Fibroblast of villous mesenchyme (primary cell): ENCODE data around the gene MACROD2. TPM values are rescaled to one million over a fixed set of nuclear protein-coding genes. Genes with fewer than 3 reads are reported as not detected.

Experiments used
- DNase-seq: peaks from one replicate; pipeline ENCODE4 v3.0.0-alpha.2; 2010; ENCODE audit warnings: low read depth
- H3K4me3 ChIP-seq: 2 replicates; pipeline ENCODE4 v1.5.1; 2011; ENCODE audit warnings: low read depth, mild to moderate bottlenecking, low read length
- CTCF ChIP-seq: IDR thresholded peaks from 2 replicates; pipeline ENCODE4 v1.5.1; 2012; ENCODE audit warnings: low read depth, mild to moderate bottlenecking, low read length; ENCODE audit not compliant: insufficient read depth
- total RNA-seq: library from RNA; depleted of rRNA; stranded (reverse); fragments of >200 nt; gene quantifications from 2 replicates; pipeline ENCODE4 v1.2.3, GENCODE V29; 2012

Gene MACROD2
- total RNA-seq, 1 donor: 1.7 TPM

- DNase-seq: no peak
- no peak for TF ChIP-seq CTCF
Observed at GRCh38 chr20:14959506-14960475, 964.5 kb downstream of the MACROD2 start.

GRCh38 chr20:14960831-14961230 is 965.5 kb downstream of the MACROD2 start:
- no peak for TF ChIP-seq CTCF
- no peak for DNase-seq
- H3K4me3 ChIP-seq: no peak overlapping the region

More at GRCh38 chr20:14959506-14960475, 964.5 kb downstream of the MACROD2 start:
- no peak overlapping the region for H3K4me3 ChIP-seq

DNA sequence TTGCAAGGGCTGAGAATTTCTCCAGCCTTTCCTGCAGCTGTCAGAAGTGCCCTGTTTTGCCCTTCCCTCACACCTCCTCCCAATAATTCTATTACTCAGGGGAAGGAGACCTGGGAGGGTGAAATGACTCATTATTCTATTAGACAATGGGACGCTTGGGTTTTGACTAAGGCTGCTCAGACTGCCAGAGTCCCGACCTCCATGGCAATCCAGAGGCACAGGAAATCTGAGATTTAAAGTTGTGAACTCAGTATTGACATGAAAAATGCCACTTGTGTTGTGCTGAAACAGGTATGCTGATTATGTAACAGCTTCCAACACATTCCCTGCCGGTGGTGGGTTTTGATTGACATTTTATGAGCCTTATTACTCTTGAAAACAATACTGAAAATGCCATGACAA is 967.9 kb downstream of the MACROD2 start:
- no peak for TF ChIP-seq CTCF
- no peak for DNase-seq
- no peak overlapping the region for H3K4me3 ChIP-seq

GRCh38 chr20:14966203-14966602 is 970.9 kb downstream of the MACROD2 start:
- DNase-seq: no peak
- H3K4me3 ChIP-seq: no peak overlapping the region
- TF ChIP-seq CTCF: no peak

- no peak for DNase-seq
- no peak for TF ChIP-seq CTCF
Observed at GRCh38 chr20:14966808-14967207, 971.5 kb downstream of the MACROD2 start.

GRCh38 chr20:14972256-14972655 is 976.9 kb downstream of the MACROD2 start:
- no peak for TF ChIP-seq CTCF

More at GRCh38 chr20:14966808-14967207, 971.5 kb downstream of the MACROD2 start:
- no peak overlapping the region for H3K4me3 ChIP-seq

More at GRCh38 chr20:14972256-14972655, 976.9 kb downstream of the MACROD2 start:
- DNase-seq: no peak
- H3K4me3 ChIP-seq: no peak overlapping the region
